ENCODE results near the gene PGM2.

PGM2 gene

DNA sequence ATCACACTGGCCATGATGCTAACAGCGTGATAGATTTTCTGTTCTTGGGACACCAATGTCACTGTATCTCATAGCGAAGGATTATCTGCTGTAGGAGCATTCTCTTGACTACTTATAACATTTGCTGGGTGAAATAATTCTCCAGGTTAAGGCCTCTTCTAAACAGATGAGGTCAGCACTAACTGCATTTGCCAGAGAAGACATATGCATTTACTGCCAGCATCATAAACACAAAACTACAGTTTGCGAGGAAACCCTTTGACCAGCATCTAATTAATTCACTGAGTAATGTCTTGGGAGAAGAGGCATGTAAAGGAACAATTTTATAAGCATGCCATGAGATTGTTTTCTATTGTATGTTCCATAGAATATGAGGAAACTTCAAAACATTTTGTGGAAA, 78.3 kb downstream of the PGM2 start:
- DNase-seq, result no peak

DNA sequence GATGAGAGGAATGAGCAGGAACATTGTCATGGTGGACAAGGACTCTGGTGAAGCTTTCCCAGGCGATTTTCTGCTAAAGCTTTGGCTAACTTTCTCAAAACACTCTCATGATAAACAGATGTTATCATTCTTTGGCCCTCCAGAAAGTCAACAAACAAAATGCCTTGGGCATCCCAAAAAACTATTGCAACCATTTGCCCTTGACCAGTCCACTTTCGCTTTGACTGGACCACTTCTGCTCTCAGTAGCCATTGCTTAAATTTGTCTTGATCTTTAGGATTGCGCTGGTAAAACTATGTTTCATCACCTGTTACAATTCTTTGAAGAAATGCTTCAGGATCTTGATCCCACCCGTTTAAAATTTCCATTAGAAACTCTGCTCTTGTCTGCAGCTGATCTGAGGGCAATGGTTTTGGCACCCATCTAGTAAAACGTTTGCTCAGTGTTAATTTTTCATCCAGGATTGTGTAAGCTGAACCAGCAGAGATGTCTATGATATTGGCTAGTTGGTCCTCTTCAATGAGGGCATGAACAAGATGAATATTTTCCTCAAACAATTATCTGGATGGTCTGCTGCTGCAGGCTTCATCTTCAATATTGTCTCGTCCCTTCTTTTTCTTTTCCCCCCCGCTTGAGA, 79.2 kb downstream of the PGM2 start:
- DNase-seq, result no peak

DNA sequence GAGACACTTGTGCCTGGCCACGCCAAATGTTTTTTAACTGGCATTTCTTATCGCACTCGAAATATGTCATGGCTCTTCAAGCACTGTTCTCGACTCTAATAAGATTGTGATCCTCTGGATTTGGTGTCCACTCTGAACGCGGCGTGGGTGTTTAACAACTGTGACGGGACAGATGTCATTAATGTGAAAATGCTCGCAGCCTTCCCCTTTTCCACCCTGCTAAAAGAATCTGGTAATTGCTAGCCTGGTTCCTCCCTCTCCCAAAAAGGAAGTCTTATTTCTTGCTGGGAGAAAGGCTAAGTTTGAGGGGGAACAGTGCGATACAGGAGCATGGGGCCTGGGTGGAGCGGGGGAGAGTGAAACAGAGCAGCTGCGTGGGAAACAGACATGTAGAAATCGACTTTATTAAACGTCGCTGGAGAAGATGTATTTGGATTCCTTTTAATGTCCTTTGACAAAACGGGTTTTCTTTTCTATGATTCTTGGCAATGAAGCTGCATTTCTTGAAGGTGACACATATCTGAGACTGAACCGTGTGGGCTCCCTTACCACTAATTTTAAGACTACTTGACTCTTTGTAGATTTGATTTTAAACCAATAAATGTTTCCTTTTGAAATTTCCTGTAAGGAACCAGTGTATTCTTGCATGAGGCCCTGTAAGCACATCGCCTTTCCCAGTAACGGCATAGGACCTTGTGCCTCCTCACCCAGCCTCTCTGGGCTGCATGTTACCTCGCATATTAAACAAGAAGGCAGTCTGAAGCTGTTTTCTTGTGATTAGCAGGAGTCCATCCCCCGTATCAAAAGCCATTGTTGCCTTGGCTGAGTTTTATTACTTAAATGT, 82.2 kb downstream of the PGM2 start:
- DNase-seq, result no peak

DNA sequence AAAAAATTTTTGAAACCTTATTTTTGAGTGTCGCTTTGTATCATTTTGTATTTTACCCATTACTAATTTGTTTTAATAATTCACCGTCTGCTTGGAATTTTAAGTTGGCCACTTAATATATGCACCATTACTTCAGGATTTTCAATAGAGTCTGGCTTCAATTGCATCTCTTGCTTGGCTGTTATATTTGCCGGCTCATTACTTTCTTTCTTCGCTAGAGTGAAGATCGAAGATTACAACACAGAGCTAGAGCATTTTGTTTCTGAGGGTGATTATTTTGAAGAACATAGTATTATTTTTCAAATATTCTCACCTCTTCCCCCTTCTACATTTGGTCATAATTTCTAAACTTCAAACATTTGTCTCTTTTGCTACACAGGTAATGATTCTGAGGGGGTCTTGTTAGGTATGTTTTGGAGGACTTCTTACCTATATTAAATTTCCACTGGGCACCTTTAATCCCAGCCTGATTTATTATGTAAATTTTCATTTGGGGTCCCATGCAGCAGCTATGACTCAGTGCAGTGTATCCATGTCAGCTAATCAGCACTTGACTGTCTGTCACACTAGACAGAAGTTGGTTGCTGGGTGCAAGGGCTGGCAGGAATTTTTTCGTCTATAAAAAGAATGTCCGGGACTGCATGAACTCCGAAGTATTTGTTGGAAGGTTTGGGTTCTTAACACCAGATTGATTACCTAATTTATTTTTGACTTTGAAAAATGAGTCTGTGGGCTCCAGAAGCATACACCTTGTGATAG, 83.0 kb downstream of the PGM2 start:
- DNase-seq, result no peak

DNA sequence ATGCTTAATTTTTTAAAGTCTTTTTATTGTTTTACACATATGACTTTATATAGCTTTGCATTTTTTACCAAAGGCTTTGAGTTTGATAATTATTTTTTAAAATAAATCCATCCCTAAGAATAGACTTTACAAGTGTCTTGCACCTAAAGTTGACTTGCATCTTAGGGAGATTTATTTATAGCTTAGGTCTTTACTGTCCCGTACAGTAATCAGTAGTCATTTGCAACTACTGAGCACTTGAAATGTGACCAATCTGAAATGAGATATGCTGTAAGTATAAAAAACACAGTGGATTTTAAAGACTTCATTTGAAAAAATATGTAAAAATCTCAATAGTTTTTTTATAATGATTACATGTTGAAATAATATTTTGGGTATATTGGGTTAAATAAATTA, 83.6 kb downstream of the PGM2 start:
- no peak for DNase-seq
